ENCODE data around the gene RAB20.
"Not testable (repeated sequence)": the region's sequence is repeated elsewhere in the genome, so short reads cannot be mapped to it uniquely, and the experiment has no call there.

The RAB20 gene

GRCh38 chr13:110507678-110508381 lies 53.7 kb downstream of the RAB20 start:
- DNase-seq (ENCODE audit: low read depth): no peak

- no peak for DNase-seq (ENCODE audit: low read depth)
Observed at GRCh38 chr13:110506859-110507566, 54.5 kb downstream of the RAB20 start.

GRCh38 chr13:110506396-110506795 lies 55.1 kb downstream of the RAB20 start:
- no peak for DNase-seq (ENCODE audit: low read depth)

DNA sequence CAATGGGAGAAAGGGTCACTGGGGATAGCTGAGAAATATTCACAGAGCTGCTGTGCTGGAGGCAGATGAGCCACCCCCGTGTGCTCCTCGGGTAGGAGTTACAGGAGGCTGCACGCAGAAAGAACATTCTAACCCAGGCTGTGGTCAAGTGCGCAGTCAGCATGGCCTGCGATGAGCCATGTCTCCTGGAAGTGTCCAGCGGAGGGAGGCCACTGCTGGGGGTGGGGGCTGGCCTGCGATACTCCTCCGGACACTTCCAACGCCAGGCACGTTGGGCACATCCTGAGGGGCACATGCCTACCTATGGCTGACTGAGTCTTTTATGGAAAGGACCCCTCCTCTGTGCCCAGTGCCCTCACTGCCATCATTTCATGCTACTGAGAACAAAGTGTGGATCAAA lies 55.9 kb downstream of the RAB20 start:
- DNase-seq (ENCODE audit: low read depth): no peak

GRCh38 chr13:110503979-110504499 lies 57.5 kb downstream of the RAB20 start:
- no peak for DNase-seq (ENCODE audit: low read depth)

GRCh38 chr13:110503037-110503901 lies 58.3 kb downstream of the RAB20 start:
- no peak for DNase-seq (ENCODE audit: low read depth)

GRCh38 chr13:110501188-110501587 lies 60.3 kb downstream of the RAB20 start:
- DNase-seq (ENCODE audit: low read depth): no peak

DNA sequence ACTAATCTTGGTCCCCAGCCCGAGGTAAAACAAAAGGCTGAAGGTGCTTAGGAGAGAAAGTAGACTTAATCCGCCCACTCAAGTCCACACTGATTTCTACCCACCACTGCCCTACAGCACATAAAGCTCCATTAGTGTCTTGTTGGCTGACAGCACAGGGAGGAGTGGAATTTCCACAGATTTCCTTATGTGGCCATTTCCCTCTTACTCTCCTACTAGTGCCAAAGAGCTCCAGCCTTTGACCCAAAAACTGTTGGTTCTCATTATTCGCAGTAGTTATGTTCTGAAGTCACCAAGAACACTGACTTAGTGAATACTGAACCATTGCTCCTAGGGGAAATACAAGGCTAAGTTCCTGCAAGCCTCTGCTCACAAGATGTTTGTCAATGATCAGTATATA lies 61.2 kb downstream of the RAB20 start:
- DNase-seq (ENCODE audit: low read depth): no peak

- DNase-seq (ENCODE audit: low read depth): peak; percentile 85
Observed at GRCh38 chr13:110499621-110500281, 61.8 kb downstream of the RAB20 start.

DNA sequence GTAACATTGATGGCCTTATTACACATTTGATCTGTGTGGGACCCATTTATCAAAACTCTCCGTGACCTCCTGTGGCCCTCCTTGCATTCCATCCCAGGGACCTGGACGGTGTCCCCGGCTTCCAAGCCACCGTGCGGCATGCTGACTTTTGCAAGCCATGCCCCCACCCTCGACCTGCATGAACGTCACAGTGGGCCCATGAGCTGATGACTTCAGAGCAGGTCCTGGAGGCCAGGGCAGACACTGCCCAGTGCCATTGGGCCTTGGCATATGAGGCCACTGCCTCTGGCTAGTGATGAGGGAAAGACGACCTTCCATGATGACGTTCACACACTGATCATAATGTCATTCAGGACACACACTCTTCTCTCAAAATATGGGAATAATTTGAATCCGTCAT lies 62.8 kb downstream of the RAB20 start:
- DNase-seq (ENCODE audit: low read depth): no peak

- no peak for DNase-seq (ENCODE audit: low read depth)
Observed at GRCh38 chr13:110498327-110498726, 63.2 kb downstream of the RAB20 start.

- not testable (repeated sequence) for DNase-seq (ENCODE audit: low read depth)
Observed at GRCh38 chr13:110497896-110498295, 63.6 kb downstream of the RAB20 start.

GRCh38 chr13:110497003-110497402 lies 64.5 kb downstream of the RAB20 start:
- no peak for DNase-seq (ENCODE audit: low read depth)

- DNase-seq (ENCODE audit: low read depth): no peak
Observed at GRCh38 chr13:110496281-110496680, 65.2 kb downstream of the RAB20 start.

DNA sequence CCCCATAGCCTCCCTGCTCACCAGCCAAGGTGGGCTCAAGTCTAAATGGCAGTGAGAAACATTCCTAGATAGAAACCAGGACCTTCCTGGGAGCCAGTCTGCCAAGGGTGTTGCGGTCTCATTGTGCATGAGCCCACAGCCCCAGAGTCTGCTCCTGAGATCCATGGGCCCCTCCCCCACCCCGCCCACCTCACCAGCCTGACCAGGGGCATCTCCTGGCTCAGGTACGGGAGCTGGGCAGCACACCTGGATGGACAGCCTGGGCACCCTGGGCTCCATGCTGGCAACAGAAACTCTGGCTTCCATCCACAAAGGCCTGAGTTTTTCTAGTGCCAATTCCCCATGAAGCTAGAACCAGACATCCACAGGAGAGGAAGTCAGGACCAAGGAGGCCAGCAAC lies 65.6 kb downstream of the RAB20 start:
- no peak for DNase-seq (ENCODE audit: low read depth)

DNA sequence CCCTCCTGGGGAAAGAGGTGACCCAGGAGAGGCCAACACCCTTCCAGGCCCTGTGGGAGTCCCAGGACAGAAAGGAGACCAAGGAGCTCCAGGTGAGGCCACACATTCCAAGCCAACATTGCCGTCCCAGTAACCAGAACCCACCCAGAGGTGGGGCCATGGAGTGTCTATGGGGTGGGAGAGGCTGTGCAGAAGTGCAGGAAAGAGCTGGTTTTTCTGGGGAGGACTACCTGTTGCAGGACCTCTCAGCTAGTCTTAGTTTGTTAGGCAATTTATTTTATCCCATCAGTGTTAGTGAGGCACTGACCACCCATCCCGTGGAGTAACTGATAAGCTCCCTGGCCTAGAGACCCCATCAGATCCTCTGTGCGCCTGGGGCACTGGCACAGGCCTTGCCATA lies 66.1 kb downstream of the RAB20 start:
- no peak for DNase-seq (ENCODE audit: low read depth)

GRCh38 chr13:110493613-110494012 lies 67.9 kb downstream of the RAB20 start:
- no peak for DNase-seq (ENCODE audit: low read depth)

GRCh38 chr13:110492679-110493593 lies 68.6 kb downstream of the RAB20 start:
- DNase-seq (ENCODE audit: low read depth): no peak

GRCh38 chr13:110491869-110492678 lies 69.4 kb downstream of the RAB20 start:
- DNase-seq (ENCODE audit: low read depth): no peak

All from GM04504 (cell line).